Stimulated activated CD8-positive, alpha-beta memory T cell treated with anti-CD3 and anti-CD28 coated beads, Interleukin-7, amount 100 ng/mL, for 1 hour (primary cell): ENCODE measurements around the gene PHF21B.

Source experiments
- DNase-seq, 2 donors: peaks; one replicate each; pipeline ENCODE4 v3.0.0-alpha.2; 2020; ENCODE audit warnings: low read depth in 2 of 2

Gene PHF21B

DNA sequence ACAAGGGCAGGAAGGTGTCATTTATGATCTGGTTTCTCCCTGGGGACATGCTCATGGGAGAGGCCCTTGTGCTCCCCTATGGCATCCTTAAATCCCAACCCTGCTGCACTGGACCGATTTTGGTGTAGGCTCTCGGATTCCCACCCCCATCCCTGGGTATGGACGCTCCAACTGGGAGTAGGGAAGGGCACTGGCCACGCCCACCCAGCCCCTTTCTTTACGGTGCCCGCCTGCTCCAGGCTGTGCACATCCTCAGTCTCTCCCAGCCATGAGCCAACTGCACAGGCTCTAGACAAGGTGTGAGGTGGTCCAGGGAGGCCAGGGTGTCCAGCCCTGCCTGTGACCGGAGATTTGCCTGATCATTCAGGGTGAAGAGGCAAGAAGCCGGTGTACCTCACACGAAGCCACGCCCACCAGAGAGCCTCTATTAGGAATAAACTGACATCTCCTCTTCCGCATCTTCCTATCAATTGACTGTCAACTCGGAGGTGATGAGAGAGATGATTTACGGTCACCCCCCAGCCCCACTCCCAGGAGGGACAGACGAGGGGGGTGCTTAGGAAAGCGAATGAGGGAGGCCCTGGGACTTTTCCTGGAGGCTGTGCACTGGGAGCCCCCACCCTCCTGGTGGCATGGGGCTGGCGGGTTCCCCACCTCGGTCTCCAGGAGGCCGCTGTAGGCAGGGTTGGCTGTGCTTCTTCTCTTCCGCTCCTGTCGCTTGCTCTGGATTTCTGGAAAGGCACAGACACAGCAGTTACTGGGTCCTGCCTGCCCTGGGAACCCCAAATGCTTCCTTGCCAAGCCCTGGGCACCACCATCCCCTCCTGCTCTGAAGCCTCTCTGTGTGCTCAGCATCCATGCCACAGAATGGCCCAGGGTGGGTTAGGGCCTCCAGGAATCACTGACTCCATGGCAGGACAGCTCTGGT is 116.7 kb downstream of the PHF21B start:
- DNase-seq = no peak

DNA sequence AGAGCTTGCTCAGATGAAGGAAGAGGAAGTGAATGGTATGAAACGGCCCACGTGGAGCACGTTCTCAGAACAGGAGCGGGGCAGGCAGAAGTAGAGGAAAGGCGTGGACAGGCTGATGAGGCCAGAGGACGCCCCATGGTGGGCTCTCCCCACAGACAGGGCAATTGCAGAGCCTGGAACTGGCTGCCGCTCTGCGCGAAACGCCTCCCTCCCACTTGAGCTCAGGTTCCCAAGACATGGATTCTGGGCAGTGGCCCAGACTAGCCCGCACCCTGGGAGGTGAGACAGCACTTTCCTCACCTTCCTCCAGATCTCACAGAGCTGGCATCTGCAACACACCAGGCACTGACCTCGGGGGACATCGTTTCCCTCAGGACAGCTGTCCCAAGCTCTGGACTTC is 117.6 kb downstream of the PHF21B start:
- no peak for DNase-seq

DNA sequence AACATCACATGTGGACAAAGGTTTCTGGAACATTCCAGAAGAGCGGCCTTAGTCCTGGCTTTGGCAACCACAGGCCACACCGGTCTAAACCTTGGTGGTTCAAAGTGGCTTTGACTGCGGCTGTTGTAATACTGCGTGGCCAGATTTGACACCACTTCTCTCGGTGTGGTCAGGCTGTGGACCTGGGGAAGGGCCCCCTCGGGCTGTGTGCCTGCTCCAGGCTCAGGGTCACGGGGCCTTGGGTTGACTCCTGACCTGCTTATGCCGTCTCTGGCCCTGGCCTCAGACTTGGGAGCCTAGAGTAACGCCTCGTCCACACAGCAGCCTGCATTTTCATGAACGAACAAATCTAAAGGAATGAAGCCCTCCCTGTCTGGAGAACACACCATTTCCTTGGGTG is 118.0 kb downstream of the PHF21B start:
- no peak for DNase-seq

DNA sequence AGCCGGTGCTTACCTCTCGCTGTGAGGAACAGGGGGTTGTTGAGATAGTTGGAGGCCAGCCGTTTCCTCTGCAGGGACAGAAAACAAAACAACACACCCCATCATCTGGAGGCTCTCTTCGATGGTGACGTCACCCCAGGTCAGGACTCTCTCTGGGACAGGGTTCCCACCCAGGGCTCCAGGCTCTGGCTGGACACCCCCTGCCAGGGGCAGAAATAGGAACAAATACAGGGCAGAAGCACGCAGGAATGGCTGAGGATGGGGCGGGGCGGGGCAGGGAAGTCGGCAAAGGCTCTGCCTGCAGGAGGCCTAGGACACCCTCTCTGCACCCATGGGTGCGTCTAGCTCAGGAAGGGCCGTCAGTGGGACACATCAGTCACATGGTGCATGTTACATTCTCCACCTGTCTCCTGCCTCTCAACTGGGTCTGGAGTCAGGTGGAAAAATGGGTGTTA is 118.5 kb downstream of the PHF21B start:
- DNase-seq = no peak

DNA sequence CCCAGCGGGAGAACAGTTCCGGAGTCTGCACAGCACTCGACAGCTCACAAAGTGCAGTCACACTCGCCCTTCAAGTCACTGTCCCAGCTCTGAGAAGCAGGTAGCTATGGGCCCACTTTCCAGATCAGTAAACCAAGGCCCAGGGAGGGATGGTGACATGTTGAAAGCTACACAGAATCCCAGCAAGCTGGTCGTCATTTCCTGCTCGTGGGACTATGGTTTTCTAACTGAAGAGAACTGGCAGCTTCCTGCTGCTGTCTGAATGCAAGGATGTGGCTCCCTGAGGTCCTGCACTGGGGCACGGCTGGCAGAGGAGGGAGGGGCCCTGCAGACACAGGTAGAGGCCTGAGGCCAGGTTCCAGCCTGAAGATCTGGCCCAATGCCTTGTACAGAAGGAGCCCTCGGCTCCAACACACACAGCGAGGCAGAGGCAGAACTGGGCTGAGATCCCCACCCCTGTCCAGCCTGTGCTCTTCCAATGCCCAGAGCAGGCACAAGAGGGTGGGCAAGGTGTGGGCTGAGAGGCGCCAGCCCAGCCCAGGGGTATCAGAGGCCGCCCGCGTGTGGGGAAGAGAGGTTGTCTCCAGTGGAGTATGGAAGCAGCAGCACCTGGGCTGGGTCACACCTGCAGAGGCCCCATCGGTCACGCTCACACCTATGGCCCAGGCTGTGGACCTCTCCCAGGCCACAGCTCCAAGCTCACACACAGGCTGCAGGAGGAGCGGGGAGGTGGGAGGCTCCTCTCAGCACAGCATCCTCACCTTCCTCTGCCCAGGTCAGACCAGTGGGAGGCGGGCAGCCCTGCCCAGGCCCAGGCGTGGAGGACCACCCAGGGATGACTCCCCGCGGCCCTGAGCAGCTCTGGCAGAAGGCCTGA is 119.2 kb downstream of the PHF21B start:
- DNase-seq = no peak

DNA sequence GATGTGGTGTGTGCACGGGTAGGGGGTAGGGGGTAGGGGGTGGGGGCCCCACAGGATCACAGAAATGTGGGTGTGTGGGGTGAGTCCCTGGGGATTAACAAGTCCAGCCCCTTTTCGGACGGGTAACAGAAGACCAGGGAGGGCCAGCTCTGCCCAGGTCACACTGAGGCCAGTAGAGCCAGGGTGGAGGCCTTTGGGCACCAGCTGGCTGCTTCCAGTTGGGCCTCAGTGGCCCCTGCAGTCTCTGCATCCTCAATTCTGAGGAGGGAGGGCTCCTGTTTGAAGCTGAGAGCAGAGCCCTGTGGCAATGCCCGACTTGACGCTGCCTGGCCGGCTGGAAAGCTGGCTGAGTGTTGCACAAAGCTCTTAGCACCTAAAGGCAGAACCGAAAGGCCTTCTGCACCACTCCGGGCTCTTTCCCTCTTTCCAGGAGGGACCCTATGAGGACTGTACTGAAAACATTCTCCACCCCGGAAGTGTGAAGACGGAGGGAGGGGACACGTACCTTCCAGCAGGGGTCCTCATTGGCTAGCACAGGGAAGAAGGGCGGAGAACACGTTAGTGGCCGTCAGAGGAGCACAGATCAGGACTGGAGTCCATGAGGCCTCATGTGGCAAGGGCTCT is 120.4 kb downstream of the PHF21B start:
- no peak for DNase-seq

DNA sequence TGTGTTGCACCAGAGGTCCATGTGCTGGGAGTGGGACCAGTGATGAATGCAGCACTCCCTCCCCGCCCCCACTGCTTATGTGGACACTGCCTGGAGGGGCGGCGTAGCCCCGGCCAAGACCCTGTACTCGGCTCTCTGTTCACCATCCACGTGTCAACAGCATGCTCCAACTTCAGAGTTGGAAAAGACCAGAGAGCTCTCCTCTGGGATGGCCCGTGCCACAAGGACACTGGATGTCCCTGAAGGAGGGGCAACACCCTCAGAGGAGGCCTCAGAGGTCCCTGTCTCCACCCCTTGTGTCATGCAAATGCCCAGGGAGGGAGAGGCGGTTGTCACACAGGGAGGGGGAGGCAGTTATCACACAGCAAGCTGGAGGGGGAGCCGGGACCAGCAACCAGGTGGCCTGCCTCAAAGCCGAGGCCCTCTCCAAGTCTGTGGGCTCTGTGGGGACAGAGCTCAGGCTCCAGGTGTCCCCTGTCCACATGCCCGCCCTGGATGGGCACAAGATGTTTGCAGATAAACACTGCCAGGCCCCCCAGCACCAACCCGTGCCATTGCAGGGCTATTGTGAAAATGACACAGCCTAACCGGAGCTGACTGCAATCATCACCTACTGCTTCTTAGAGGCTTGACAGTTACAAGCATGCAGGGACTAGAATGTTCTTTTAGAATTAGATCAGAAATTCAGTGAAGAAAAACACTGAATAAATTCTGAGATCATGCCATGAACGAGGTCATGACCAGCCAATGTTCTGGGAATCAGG is 121.1 kb downstream of the PHF21B start:
- DNase-seq = no peak

DNA sequence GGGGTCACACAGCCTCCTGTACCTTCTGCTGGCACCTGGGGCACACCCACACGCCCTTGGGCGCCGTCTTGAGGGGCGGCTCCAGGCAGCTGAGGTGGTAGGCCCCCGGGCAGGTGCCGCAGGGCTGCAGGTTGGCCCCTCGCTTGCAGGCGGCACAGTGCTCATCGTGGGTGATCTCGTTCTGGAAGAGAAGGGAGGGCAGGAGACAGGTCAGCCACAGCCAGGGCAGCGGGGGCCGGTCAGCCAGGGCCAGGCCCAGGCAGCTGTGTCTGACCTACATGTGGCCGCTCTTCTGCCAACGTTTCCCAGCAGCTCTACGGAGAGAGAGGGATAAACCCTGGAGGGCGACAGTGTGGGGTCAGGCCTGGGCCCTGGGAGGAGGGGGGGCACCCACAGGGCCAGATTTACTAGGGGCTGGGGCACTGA is 121.9 kb downstream of the PHF21B start:
- DNase-seq = no peak

DNA sequence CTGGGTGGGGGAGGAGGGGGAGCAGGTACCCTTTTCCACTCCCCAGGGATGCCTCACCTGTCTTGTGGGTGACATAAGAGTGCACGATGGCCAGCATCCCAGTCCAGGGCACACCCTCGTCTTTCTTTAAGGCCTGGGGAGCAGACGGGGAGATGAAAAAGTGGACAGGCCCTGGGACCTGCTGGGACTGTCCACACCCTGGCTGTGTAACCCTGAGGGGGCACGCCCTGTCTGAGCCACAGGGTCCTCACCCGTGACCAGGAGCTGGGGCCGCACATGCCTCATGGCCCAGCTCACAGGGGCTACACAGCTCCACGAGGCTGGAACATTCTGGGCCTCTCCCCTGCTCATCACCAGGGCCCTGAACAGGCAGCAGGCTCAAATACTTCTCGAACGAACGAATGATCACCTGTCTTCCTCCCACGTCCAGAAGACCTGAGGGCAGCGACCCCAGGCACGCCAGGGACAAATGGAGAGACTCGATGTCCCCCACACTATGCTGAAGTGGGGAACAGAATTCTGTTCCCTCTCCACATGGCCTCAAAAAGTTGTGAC is 123.9 kb downstream of the PHF21B start:
- no peak for DNase-seq

DNA sequence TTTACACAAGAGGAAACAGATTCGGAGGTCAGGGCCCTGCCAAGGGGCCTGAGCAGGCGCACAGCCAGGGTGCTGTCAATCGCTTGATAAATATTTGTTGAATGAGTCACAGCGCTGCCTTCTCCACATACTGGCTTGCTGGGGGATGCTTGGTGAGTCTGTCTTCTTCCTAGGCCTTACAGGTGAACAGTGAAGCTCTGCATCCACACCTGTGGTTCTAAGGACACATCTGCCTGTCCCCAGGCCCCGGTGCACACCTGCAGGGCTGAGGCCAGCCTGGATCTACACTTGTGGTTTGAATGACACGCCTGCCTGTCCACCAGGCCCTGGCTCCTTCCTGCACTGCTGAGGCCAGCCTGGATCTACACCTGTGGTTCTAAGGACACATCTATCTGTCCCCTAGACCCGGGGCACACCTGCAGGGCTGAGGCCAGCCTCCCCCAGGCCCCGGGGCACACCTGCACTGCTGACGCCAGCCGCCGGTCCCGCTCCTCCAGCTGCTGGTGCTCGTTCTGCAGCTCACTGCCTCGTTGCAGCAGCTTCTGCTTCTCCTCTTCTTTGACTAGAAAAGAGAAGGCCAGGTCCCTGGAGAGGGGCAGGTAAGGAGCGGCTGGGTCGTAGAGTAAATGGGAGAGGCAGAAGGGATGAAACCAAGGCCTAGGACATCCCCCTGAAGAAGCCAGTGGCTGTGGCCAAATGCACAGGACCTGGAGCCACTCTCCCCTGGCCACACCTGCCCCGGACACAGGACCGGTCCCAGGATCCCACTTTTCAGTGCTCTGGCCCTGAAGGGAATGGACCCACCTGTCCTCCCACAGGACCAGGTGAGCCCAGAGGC is 124.6 kb downstream of the PHF21B start:
- no peak for DNase-seq

DNA sequence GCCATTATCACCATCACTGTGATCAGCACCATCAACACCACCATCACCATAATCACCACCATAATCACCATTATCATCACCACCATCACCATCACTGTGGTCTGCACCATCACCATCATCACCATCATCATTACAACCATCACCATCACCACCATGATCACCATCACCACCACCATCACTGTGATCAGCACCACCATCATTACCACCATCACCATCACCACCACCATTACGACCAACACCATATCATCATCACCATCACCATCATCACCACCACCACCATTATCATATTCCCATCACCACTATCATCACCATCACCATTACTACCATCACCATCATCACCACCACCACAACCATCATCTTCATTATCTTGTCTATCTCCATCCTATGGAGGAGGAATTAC is 125.2 kb downstream of the PHF21B start:
- DNase-seq = no peak

DNA sequence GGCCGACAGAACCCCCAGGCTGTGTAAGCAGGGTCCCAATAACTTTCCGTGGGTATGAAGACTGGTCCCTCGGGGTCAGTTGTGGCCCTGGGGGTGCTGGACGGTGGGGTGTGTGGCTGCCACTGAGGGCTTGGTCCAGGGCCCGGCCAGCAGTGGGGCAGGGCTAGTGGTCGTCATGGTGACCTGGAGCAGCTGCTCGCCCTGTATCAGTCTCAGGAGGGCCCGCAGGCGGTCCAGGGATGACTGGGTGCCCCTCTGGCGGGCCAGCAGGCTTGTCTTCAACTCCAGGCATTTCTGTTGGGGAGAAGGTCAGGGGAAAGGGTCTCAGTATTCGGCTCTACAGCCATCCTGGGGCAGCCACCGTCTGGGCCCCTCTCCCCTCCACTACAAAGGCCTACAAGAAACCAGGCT is 126.8 kb downstream of the PHF21B start:
- DNase-seq = no peak

DNA sequence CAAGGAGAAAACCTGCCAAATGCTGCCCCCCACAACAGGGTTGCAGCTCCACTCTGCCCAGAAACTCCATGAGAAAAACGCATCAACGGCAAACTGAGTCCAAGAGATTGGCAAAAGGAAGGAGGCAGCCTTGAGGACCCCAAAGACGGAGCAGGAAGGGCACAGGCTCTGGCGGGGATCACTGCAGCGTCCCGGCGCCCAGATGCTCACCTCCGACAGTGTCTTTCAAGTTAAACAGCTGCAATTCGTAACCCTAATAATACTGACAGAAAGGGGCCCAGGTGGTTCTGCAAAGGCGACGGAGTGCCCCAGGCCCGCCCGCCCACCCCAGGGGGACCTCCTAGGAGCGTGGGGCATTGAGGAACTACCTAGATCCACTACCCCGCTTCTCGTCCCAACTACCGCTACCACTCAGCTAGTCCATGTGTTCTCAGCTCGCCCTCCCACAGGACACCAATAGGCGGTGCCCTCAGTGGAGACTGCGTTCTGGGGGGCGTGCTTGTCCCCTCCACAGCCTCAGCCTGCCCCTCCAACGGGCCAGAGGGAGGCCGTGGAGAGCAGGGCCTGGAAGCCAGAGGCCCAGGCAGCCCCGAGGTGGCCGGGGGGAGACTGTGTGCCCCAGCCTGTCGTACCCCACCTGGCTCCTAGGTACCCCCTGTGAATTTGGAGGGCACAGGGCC is 127.4 kb downstream of the PHF21B start:
- DNase-seq = no peak

DNA sequence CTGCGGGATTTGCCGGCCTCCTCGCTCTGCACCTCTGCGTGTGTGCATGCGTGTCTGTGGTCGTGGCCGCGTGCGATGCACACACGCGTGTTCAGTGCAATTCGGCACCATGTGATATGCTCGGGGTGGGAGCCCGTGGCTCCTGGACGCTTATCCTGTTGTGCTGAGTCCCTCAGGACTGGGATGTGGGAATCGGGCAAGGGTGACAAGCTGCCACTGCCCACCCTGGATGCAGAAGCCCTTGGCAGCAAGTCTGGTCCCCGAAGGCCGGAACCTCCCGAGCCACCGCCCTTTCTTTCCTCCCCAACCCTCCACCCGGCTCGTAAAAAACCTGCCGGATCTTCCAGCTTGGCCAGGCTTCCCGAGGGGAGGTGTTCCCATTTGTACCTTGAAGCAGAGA is 128.2 kb downstream of the PHF21B start:
- DNase-seq = no peak

DNA sequence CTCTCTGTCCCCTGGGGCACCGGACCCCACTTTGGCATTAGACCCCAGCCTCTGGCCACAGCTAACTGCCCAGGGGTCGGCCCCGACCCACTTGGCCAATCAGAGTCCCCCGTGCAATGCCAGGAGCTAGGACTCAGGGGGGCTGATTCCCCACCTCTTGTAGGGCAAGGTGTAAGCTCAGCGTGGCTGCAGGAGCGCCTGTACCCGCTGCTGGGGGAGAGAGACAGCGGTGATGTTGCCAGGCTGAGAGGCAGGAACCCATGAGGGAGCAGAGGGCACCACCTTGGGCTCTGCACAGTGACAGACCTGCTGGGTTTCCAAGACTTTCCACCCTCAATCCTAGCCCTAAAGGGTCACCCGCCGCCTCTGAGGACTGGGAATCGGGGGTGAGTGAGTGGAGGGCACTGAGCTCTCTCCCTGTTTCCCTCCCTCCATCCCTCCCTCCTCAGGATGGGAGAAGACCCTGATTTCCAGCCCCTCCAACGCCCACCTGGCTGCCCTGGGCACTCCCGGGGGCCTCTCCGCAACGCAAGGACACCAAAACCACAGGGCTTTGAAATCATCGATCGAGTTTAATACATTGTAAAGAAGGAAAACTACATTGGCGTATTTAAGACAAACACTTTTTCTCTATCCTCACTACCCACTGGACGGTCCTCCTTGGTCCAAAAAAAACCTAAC is 129.1 kb downstream of the PHF21B start:
- DNase-seq = no peak

DNA sequence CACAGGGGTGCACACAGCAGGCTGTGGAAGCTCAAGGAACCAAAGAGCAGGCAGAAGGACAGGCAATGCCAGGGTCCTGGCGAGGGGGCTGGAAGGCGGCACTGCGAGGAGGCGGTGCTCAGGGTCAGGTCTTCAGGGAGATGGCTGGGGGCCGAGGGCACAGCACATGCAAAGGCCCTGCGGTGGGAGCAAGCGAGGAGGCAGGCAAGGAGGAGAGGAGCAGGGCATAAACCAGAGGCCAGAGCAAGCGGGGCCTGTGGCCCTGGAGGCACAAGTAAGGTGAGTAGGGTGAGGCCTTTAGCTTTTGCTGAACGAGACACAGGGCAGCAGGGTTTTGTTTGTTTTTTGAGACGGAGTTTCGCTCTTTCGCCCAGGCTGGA is 130.5 kb downstream of the PHF21B start:
- DNase-seq = no peak

DNA sequence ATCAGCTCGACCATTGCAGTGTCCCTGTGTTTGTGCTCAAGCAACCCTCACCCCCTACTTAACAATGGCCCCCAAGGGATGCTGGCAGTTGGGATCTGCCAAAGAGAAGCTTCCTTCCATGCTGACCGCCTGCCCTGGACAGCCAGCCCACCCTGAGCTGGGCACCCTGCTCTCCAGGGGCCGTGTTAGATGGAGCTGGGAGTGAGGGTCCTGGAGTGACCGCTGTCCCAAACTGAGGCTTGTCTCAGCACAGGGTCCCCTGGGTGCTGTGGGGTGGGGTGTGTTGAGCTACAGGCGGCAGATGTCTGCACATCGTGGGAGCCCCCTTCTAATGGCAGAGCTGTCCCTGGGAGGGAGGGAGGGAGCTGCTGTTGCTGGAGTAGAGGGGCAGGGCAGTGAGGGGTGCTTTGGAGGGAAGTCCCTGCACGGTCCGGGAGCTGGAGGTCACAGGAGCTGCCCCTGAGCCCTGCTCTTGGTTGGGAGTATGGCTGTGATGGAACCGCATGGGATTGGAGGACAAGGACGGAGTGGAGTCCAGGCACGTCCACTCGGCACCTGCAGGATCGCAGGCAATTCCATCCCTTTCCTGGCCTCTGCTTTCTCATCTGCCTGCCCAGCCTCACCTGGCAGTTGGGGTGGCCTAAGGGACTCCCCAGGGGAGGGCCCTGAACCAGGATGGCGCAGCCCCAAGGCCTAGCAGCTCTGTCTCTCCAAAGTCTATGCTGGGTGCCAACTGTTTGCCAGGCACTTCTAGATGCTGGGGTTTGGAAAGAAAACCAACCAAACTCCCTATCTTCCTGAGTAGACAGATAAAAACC is 131.1 kb downstream of the PHF21B start:
- DNase-seq = no peak

DNA sequence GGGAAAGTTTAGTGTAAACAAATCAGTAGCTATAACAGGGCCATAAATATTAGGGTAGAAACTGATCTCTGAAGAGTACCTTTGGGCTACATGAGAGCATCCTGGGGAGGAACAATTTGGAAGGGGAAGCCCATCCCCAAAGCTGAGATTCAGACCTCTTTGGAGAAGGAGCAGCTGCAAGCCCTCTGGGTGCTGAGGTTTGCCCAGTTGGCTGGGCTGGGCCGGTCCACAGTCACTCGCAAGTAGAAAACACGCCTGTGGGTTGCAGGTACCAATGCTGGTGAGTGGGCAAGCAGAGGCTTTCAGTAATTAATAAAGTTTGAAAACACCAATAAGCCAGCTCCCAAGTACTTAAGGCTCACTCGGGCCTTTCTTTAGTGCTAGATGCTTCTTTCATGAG is 132.9 kb downstream of the PHF21B start:
- no peak for DNase-seq
